DOHH2 (cell line): ENCODE data around the gene C20orf144.

Experiments
- H3F3A ChIP-seq: fragments of 200-600 bp; sonication (generic), shearing (Covaris generic); 2 replicates; pipeline ENCODE4 v1.6.0; 2016; ENCODE audit warnings: antibody characterized with exemption, mild to moderate bottlenecking; ENCODE audit not compliant: control insufficient read depth, insufficient read depth
- H3K27ac ChIP-seq: fragments of 200-600 bp; sonication (generic); 2 replicates; pipeline ENCODE4 v1.5.1; 2014; ENCODE audit warnings: low read depth, mild to moderate bottlenecking, low read length, moderate library complexity
- H3K27me3 ChIP-seq: fragments of 200-600 bp; sonication (generic); 2 replicates; pipeline ENCODE4 v1.6.1; 2014; ENCODE audit warnings: mild to moderate bottlenecking, low read length, mixed read lengths; ENCODE audit not compliant: control insufficient read depth
- H3K36me3 ChIP-seq: fragments of 200-600 bp; sonication (generic); 2 replicates; pipeline ENCODE4 v1.6.1; 2014; ENCODE audit warnings: mild to moderate bottlenecking, low read length, moderate library complexity, mixed read lengths; ENCODE audit not compliant: control insufficient read depth
- H3K4me1 ChIP-seq: fragments of 200-600 bp; sonication (generic); 2 replicates; pipeline ENCODE4 v1.6.1; 2014; ENCODE audit warnings: mild to moderate bottlenecking, low read length, mixed read lengths; ENCODE audit not compliant: control insufficient read depth
- H3K4me2 ChIP-seq: fragments of 200-600 bp; sonication (generic); 2 replicates; pipeline ENCODE4 v1.6.0; 2014; ENCODE audit warnings: mild to moderate bottlenecking, low read length, moderate library complexity
- H3K4me3 ChIP-seq: fragments of 200-600 bp; sonication (generic); 2 replicates; pipeline ENCODE4 v1.5.1; 2014; ENCODE audit warnings: mild to moderate bottlenecking, low read length, mixed read lengths
- H3K79me2 ChIP-seq: fragments of 200-600 bp; sonication (generic); 2 replicates; pipeline ENCODE4 v1.6.1; 2014; ENCODE audit warnings: mild to moderate bottlenecking, low read length, mixed read lengths; ENCODE audit not compliant: control insufficient read depth
- H3K9me2 ChIP-seq: fragments of 200-600 bp; sonication (generic); replicated peaks from 2 replicates; pipeline ENCODE4 v1.6.1; 2014; ENCODE audit warnings: mild to moderate bottlenecking, low read length, mixed read lengths; ENCODE audit not compliant: control insufficient read depth
- H3K9me3 ChIP-seq: fragments of 200-600 bp; sonication (generic); 2 replicates; pipeline ENCODE4 v1.6.1; 2014; ENCODE audit warnings: antibody characterized with exemption, low read length, mixed read lengths; ENCODE audit not compliant: control insufficient read depth, insufficient read depth
- H4K20me1 ChIP-seq: fragments of 200-600 bp; sonication (generic); 2 replicates; pipeline ENCODE4 v1.6.0; 2014; ENCODE audit warnings: low read depth, mild to moderate bottlenecking, antibody characterized with exemption, low read length, moderate library complexity; ENCODE audit not compliant: control insufficient read depth, insufficient read depth
- CTCF ChIP-seq: fragments of 200-600 bp; sonication (generic); IDR thresholded peaks from one replicate; pipeline ENCODE4 v1.5.1; 2014; ENCODE audit warnings: antibody characterized with exemption, mild to moderate bottlenecking, low read depth, low read length; ENCODE audit not compliant: poor library complexity, severe bottlenecking
- EZH2phosphoT487 ChIP-seq: fragments of 200-600 bp; sonication (generic); IDR thresholded peaks from 2 replicates; pipeline ENCODE4 v1.6.1; 2017; ENCODE audit warnings: borderline replicate concordance, mild to moderate bottlenecking, antibody characterized with exemption, low read length, moderate library complexity, mixed read lengths

The C20orf144 gene

GRCh38 chr20:33684533-33685327 is 22.6 kb downstream of the C20orf144 start:
- TF ChIP-seq EZH2phosphoT487 = no peak
- no peak for TF ChIP-seq CTCF
- Histone ChIP-seq H3F3A (peaks cover 9% of the 10 kb centered on the region), H3K27ac (peak overlapping the region; percentile 95), H3K4me1 (peaks cover 73% of the 10 kb centered on the region), H3K79me2 (peaks cover 61% of the 10 kb centered on the region), H4K20me1 (peaks cover 27% of the 10 kb centered on the region), H3K4me2 (peak overlapping the region; percentile 99), H3K27me3 (no peaks in the 10 kb centered on the region), H3K9me2 (no peaks in the 10 kb centered on the region), H3K4me3 (peak overlapping the region; percentile 89), H3K9me3 (no peaks in the 10 kb centered on the region), H3K36me3 (peaks cover 54% of the 10 kb centered on the region)

GRCh38 chr20:33685328-33686099 is 23.4 kb downstream of the C20orf144 start:
- Histone ChIP-seq H4K20me1 (peaks cover 21% of the 10 kb centered on the region), H3K4me1 (peaks cover 73% of the 10 kb centered on the region), H3K36me3 (peaks cover 47% of the 10 kb centered on the region), H3K9me3 (no peaks in the 10 kb centered on the region), H3K79me2 (peaks cover 53% of the 10 kb centered on the region), H3K27me3 (no peaks in the 10 kb centered on the region), H3F3A (peaks cover 11% of the 10 kb centered on the region), H3K4me2 (peak overlapping the region; percentile 99), H3K27ac (peak overlapping the region; percentile 95), H3K4me3 (peak overlapping the region; percentile 89), H3K9me2 (no peaks in the 10 kb centered on the region)
- TF ChIP-seq CTCF = no peak
- TF ChIP-seq EZH2phosphoT487 = no peak

GRCh38 chr20:33686100-33686983 is 24.2 kb downstream of the C20orf144 start, which contains the start of gene E2F1:
Gene E2F1 (minus strand): TSS chr20:33686385. CDS start chr20:33686264, 121 bp downstream.
- Histone ChIP-seq H3K9me2 (no peaks in the 10 kb centered on the region), H3F3A (peaks cover 7% of the 10 kb centered on the region), H3K4me1 (peaks cover 65% of the 10 kb centered on the region), H3K36me3 (peaks cover 38% of the 10 kb centered on the region), H3K27ac (peak within 1 kb of the TSS; percentile 95), H3K4me3 (peak within 1 kb of the TSS; percentile 89), H4K20me1 (peaks cover 17% of the 10 kb centered on the region), H3K4me2 (peak within 1 kb of the TSS; percentile 99), H3K79me2 (peaks cover 45% of the 10 kb centered on the region), H3K9me3 (no peaks in the 10 kb centered on the region), H3K27me3 (no peaks in the 10 kb centered on the region)
- TF ChIP-seq CTCF (peak; percentile 26), EZH2phosphoT487 (no peak)
